G401 (cell line): Measurements from ENCODE around the gene TUBB1. TPM values are rescaled to one million over a fixed set of nuclear protein-coding genes. Genes with fewer than 3 reads are reported as not detected.
"Not testable (repeated sequence)": the region's sequence is repeated elsewhere in the genome, so short reads cannot be mapped to it uniquely, and the experiment has no call there.

Experiments
- DNase-seq: peaks from one replicate; pipeline ENCODE4 v3.0.0-alpha.2; 2015; ENCODE audit warnings: low spot score
- in situ Hi-C: cut with HindIII; loops from 2 replicates; pipeline ENCODE4 v1.10.0; 2016; ENCODE audit warnings: low sequenced_read_pairs, mixed read lengths
- total RNA-seq: library from RNA; depleted of rRNA; stranded (reverse); fragments of >200 nt; shearing (Covaris generic); gene quantifications from 2 replicates; pipeline ENCODE4 v1.2.3, GENCODE V29; 2014

TUBB1 gene
- total RNA-seq, 1 experiment from 2014 or later = not detected

DNA sequence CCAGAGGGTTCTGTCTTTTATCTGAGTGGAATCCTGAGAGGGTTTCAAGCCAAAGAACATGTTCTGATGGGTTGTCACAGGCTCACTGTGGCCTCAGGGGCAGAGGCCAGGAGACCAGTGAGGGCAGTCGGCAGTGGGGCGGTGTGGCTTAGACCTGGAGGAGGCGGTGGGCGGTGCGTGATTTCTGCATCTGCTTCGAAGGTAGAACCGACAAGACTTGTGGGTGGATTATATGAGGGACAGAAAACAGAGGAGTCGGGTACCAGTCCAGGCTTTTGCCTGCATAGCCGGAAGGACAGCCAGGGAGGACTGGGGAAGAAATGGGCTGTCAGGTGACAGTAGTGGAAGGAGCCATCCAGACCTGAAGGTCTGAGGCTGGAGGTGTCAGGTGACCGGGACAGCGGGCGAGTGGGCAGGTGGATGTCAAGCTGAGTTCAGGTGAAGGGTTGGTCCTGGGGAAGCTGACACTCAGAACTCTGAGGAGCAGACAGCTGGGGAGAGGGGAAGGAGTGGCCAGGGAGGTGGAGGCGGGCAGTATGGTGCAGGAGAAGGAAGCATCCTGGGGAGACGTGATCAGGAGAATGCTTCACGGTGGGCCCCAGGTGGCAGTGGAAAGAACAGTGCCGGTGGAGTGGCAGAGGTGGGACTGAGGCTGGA lies 15.3 kb upstream of the TUBB1 start:
- peak; percentile 49 for DNase-seq
- in situ Hi-C loops = no loop called here

DNA sequence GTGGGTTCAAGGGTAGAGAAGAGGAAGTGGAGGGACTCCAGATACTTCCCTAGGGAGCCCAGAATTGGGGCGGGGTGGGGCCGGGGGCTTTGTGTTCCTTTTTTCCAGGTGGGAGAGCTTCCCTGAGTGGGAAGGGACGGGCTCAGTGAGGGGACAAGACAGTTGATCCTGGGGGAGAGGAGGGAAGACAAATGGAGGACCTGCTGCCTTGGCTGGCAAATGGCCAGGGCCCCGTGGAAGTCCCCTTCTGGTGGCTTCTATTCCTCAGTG lies 14.8 kb upstream of the TUBB1 start:
- in situ Hi-C loops = no loop called here
- no peak for DNase-seq

DNA sequence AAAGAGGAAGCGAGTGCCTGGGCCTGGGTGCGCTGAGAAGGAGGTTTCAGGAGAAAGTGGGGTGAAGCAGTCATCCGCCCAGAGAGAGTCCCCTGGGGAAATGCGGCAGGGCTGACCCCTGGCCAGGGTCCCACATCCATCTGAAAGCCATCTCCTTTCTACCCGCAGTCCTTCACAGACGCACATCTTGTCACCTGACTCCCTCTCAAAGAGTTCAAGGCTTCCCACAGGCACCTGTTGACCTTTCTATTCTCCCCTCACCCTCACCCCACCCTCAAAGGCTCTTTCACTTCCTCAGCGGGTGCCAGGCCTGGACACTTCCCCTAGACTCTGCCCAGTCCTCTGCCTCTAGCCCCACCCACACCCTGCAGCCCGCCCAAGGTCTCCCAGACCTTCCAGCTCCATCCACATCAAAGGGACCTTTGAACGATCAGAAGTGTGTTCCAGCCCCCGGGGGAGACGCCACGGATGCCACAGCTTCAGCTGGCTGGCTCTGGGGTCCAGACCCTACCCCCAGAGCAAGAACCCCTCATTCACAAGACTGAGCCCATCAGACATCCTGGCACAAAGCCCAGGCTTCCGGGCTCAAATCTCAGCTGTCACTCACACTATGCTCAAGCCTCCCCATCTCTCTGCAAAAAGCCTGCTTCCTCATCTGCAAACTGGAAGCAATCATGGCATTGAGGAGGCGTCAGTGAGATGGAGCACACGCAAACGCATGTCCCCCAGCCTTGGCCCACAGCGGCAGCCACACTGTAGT lies 14.3 kb upstream of the TUBB1 start:
- peak; percentile 37 for DNase-seq
- in situ Hi-C loops = no loop called here

DNA sequence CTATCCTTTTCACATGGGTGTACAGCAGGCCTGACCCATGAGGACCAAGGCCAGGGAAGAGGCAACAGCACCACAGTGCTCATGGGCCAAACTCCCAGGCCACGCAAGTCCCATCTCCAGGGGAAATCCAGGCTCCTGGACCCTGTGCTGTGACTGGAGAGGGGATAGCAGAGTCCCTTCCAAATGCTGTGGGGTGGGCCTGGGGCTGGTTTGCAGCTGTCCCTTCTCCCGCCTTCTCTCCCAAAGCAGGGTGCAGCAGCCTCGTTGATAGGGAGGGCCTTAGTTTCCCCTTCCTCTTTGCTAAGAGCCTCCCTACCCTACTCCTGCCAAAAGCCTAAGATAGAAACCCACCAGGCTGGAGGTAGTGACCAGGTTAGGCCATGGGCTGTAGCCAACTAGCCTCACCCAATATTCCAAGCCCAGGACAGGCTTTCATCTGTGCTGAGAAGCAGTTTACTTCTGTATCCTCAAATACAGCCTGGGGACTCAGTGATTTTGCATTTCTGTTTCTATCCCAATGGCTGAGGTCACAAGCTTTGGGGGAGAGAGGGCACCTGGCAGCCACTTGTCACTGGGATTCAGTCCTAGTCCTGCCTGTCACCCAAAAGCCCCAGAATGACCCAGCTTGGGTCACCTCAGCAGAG lies 13.6 kb upstream of the TUBB1 start:
- in situ Hi-C loops = no loop called here
- DNase-seq = no peak

DNA sequence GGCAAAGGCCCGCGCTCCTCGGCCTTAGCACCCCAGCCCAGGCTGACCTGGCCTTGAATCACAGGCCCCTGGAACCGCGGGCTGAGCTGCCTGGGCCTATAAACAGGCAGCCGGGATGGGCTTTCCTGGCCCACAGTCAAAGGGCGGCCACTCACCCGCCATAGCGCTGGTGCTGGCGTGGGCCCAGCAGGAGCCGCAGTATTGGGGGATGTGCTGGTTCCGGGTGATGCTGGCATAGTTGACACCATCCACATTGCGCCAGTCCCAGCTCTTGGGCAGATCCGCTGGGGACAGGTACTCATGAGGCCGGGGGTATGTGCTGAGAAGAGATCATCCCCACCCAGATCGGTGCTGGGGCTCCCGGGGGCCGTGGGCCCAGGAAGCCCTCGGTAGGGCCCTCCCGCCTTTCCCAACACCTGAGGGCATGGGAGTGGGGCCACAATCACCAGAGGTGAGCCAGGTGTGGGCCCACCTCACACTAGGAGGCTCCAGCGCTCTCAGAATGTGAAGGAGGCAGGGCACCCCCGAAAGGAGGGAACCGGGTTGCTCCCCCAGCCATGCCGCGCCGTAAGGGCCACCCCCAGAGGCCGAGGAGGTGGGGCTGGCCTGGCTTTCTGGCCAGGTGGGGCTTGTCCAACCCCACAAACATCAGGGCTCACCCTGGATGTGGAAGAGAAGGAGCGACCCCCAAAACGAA lies 12.9 kb upstream of the TUBB1 start:
- DNase-seq = peak; percentile 41
- in situ Hi-C loops = no loop called here

DNA sequence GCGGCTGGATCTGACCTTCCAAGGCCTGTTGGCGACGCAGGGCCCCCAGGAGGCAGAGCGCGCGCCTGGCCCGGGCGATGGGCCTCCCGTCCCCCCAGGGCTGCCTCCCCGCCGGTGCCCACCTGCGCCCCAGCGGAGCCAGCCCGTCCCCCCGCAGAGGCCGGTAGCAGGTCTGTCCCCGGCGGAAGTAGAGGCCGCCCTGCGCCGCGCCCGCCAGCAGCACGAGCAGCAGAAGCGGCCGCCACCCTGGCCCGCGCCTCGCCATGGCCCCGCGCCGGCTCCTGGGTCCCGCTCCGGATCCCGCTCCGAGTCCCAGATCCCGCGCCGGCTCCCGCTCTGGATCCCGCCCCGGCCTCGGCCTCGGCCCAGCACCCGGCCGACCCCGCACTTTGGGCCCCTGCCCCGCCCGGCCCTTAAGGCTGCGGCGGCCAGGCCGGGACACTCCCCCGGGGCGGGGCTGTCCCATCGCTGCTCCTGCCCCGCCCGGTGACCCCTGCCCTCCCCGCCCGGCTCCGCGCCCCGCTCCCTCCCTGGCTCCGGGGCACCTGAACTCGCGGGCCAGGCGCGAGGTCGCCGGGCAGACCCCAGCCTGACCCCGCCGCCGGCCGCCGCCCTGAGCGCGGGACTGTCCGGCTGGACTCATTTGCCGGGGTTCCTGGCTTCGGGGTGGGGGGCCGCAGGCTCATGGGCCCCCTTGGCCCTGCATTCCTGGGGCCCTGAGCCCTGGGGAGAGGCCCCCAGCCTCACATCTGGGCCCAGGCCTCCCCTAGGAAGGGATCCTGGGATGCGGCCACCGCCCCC lies 12.2 kb upstream of the TUBB1 start, which contains the start of gene CTSZ:
CTSZ (minus strand) TSS at position 391 of the 801 bp plus-strand sequence; CDS start at position 265, 126 bp downstream.
- DNase-seq = no peak
- in situ Hi-C loops = no loop called here

DNA sequence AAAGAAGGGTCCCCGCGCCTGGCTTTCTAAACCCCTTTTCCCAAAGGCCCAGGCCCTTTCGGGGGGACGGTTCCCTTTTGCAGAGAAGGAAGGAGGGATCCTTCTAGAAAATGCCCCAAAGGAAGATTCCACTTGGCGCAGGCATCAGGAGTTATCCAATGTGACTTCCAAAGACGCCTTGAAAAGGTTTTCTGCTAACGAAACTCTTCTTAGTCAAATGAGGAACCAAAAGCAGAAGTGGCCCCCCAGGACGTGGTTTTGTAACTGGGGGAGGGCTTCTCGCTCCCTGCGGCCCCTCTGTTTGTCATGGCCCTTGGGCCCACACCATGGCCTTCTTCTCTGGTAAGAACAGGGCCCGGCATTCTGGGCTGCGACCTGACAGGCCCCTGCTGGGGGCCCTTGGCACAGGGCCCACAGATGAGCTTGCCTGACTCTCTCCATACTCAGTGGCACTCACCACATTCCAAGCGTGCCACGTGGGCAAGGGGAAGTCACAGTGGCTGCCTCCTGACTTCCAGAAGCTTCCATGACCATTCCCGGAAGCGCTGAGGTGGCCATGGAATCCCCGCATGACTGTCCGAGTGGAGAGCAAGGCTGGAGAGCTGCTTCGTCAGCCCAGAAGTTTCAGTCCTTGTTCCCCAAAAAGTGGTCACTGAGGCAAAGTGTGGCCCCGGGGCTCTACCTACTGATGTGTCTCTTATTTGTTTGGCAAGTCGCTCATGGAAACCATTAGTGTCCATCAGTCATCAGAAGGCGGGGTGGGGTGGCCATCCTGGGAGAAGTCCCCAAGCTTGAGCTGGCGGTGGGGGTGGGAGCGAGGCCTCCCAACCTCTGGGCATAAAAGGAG lies 11.3 kb upstream of the TUBB1 start:
- no peak for DNase-seq
- in situ Hi-C loops = no loop called here

DNA sequence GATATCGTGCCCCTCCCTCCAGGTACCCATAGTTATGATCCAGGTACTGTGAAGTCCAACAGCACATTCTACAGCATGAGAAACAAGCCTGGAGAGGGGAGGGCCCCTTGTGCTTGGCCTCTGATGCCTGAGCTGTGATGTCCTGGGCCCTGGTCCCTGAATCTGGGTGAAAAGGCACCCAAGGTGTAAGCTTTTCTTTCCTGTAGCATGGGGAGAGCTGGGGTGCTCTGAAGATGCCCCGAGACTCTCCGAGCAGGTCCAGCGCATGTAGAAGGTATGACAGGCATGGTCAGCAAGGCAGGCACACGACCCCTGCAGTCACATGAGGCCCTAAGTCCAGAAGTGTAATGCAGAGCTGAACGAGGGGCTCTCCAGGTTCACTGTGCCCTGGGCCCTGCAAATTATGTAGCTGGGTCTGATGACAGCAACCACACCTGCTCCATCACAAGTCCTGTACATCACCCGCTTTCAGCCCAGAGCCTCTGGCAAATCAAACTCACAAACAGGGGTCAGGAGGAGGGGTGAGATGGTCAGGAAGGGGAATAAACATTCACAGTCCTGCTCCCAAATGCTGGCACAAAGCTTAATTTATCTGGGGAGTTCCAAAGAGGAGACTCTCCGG lies 10.4 kb upstream of the TUBB1 start:
- in situ Hi-C loops = no loop called here
- no peak for DNase-seq

DNA sequence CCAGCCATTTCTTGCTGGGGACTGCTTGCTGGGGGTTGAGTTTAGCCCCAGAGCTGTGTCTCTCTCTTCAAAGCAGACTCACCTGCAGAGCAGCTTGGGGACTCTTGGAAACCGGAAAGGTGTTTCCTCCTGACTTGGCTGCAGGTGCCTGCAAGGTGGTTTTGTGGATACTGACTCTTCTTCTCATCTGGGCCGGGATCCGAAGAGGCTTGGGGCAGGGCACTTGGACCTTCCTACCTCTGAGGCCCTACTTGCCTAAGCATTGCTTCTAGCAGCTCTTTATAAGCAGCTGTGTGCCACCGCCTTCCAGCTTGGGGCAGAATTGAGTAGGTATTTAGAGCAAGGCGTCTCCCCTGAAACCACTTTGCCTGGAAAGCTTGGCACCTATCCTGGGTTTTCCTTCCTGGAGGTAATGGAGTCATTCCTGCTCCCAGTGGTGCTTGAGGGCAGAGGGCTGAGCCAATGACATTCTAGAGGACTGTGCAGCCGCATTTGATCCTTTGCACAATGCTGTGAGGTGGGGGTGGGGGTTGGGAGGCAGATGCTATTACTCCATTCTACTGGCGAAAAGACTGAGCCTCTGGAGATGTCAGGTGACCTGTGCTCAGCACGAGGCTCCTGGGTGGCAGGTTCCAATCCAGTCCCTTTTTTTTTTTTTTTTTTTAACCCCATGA lies 8.8 kb upstream of the TUBB1 start:
- no peak for DNase-seq
- in situ Hi-C loops = no loop called here

DNA sequence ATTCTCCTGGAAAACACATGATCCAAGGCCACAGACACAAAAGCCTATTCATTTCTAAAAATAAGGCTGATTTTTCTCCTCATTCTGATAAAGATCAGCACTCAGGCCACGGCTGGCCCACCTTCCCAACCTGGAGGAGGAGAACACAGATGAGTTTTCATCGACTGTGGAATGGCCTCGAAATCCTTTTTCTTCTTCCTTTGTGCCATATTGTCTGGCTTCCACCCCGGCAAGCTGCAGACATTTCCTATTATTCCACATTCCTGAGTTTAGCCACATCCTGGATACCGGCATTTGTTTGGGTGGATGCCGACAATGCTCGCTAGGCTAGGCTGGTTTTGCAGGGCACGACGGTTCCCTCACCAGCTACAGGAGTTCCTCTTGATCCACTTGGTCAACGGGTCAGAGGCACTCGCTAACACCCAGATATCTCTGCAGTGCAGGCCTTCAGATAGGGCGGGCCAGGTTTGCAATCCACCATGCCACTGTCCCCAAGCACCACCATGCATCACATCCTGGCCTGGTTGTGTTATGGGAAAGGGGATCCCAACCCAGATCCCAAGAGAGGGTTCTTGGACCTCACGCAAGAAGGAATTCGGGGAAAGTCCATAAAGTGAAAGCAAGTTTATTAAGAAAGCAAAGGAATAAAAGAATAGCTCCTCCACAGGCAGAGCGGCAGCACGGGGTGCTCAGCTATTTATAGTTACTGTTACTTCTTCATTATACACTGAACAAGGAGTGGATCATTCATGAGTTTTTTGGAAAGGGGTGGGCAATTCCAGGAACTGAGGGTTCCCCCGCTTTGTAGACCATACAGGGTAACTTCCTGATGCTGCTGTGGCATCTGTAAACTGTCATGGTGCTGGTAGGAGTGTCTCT lies 8.0 kb upstream of the TUBB1 start:
- in situ Hi-C loops = no loop called here
- no peak for DNase-seq

DNA sequence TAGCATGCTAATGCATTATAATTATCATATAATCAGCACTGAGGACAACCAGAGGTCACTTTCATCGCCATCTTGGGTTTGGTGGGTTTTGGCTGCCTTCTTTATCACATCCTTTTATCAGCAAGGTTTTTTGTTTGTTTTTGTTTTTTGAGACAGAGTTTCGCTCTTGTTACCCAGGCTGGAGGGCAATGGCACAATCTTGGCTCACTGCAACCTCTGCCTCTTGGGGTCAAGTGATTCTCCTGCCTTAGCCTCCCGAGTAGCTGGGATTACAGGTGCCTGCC lies 7.4 kb upstream of the TUBB1 start:
- DNase-seq, in situ Hi-C loops: not testable (repeated sequence)

DNA sequence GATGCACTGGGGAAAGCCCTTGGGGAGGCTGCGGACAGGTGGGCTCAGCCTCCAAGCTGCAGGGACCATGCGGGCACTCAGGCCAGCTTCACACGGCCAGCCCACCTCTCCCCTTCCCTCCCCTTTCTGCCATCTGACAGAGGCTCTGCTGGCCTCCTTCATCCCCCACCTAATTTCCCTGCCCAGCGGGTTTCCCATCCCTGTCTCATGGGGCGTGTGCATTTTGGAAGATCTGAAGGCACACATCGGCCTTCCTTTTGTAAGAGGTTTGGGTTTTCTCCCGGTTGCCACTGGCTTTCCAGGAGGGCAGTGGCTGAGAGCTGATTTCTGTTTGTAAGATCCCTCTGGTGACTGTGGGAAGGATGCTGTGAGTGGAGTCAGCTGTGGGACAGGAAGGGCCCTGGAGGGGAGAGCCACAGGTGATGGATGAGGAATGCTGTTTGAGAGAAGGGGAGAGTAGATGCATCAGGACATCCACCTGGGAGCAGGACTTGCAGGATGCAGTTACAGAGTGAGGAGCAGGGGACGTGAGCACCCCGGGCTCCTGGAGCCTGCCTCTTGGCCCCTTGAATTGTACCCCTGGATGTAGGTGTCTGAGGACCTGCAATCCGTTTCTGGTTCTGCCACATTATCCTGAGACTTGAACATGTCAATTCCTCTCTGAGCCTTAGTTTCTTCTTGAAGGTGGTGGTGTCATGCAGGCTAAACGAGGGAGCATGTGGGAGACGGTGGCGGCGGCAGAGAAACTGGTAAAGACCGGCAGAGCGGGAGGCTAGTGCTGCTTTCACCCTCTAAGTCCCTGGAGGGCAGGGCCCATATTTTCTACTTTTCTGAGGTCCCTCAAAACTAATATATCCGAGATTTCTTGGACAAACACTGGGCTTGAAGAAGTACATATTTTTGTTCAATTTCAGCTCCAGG lies 5.9 kb upstream of the TUBB1 start:
- in situ Hi-C loops = no loop called here
- DNase-seq = no peak

DNA sequence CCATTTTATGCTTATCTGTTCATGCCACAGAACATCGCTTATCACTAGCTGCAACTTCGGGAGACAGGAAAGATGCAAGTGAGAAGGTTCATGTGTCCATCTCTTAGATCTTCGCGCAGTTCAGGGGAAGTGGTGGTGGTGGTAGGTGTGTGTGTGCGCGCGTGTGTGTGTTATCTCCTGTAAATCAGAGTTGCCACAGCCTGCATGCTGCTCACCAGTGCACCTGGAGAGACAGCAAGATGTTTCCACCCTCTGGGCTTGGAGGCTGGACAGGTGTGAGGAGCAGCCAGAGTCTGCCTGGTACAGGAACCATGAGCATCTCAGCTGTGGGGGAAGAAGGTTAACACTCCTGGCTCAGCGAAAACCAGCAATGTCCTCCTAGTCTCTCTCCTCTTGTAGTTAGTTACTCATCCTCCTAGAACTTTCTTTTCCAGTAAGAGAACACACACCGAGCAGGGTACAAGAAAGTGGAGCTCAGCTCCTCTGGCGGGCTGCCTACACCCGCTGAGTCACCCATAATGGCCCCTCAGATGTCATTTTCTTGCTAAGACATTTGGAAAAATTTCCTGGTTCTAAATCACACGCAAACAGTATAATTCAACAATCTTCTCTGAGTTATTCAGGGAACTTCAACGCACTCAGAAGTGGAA lies 5.1 kb upstream of the TUBB1 start:
- in situ Hi-C loops = no loop called here

DNA sequence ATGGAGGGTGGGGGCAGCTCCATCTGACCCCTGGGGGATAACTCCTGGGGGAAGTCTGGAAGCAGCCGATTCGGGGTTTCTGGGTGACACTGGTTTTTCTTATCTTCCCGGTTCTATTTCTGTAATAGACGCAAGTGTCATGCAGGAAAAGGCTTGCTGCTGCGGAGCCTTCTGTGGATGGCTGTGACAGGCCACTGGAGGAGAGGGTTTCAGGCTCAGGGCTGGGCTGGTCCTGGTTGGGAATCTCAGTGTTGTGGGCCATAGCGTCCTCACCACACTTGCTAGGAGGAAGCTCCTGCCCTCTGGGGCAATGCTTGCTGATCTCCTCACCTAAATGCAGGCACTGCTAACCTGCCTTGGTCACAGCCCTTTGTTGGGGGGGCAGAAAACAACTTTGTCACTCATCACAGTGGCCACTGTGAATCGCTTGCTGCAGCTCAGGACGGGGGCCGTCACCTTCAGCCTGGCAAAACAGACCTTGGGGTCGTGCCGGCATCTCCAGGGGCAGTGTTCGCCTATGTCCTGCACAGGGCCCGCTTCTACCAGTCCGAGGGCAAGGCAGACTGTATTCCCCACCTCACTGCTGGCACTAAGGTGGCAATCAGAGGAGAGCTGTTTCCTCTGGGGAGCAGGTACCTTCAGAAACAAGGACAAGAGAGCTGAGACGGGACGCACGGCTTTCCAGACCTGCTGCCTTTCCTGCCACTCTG lies 4.4 kb upstream of the TUBB1 start:
- no peak for DNase-seq
- in situ Hi-C loops = no loop called here

More for the DNA sequence above, 5.1 kb upstream of the TUBB1 start:
- DNase-seq = no peak

DNA sequence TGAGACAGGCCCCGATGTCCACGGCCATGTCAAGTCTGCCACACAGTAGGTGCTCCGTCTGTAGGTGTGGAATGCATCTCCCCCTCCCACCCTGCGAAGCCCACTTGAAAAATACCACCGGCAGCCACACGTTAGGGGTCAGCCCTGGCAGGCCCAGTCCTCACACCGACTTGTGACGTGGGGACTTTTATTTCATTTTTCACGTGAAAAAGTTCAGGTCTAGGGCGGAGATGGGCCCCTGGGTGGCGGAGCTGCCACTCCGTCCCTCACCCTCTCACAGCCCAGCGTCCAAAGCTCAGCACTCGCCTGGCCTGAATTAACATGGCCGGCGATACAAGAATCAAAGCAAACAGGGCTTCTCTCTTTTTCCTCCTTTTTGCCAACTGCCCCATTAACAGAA lies 3.8 kb upstream of the TUBB1 start:
- DNase-seq = no peak
- in situ Hi-C loops = no loop called here
